ENCODE data around the gene CXADR.

DNA sequence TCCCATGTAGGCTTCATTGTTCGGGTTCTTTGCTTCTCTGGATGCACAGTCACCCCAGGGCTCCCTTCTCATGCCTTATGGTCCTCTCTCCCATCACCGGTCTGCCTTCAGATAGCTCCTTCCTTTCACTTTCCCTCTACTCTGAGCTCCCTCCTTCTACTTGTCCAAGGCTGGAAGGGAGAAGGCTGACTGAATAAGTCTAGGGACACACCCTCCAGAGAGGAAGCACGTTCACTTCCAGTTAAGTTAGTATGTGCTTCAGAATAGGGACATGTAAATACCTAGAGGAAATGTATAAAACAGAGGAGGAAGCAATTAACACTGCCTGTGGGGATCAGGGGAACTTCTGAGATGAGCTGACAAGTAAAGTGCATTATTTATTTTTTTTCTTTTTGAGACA, 23.5 kb downstream of the CXADR start:
- TF ChIP-seq, protein P1, sequence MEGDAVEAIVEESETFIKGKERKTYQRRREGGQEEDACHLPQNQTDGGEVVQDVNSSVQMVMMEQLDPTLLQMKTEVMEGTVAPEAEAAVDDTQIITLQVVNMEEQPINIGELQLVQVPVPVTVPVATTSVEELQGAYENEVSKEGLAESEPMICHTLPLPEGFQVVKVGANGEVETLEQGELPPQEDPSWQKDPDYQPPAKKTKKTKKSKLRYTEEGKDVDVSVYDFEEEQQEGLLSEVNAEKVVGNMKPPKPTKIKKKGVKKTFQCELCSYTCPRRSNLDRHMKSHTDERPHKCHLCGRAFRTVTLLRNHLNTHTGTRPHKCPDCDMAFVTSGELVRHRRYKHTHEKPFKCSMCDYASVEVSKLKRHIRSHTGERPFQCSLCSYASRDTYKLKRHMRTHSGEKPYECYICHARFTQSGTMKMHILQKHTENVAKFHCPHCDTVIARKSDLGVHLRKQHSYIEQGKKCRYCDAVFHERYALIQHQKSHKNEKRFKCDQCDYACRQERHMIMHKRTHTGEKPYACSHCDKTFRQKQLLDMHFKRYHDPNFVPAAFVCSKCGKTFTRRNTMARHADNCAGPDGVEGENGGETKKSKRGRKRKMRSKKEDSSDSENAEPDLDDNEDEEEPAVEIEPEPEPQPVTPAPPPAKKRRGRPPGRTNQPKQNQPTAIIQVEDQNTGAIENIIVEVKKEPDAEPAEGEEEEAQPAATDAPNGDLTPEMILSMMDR (IDR thresholded peaks at IDR 0.05): no peak
- no peak for TF ChIP-seq POLR2A (IDR thresholded peaks at IDR 0.05)
